Calu3 (cell line): ENCODE measurements around the gene ARPC5L. TPM values are rescaled to one million over a fixed set of nuclear protein-coding genes. Genes with fewer than 3 reads are reported as not detected.

Experiments used
- BruUV-seq: library from RNA; stranded (reverse); fragments of 400-500 nt; replicated peaks from 2 replicates; lab custom pipeline; 2021; lab: Mats Ljungman, UMichigan
- CTCF ChIA-PET: fragments of 300-600 bp; sonication (Branson Sonifier 250); formaldehyde crosslinking; loops from one replicate; lab custom pipeline; 2022; ENCODE audit warnings: antibody characterized with exemption; lab: Charles Lee
- DNase-seq: peaks from one replicate; pipeline ENCODE4 v3.0.0; 2022
- H3K27ac Mint-ChIP-seq: one replicate; pipeline ENCODE4 v1.8.0; 2022; ENCODE audit warnings: mixed read lengths; ENCODE audit not compliant: unreplicated experiment
- H3K27me3 Mint-ChIP-seq: one replicate; pipeline ENCODE4 v1.8.0; 2022; ENCODE audit warnings: mixed read lengths; ENCODE audit not compliant: unreplicated experiment
- H3K36me3 Mint-ChIP-seq: one replicate; pipeline ENCODE4 v1.8.0; 2022; ENCODE audit warnings: mild to moderate bottlenecking, moderate library complexity, mixed read lengths; ENCODE audit not compliant: insufficient read depth, unreplicated experiment
- H3K4me1 Mint-ChIP-seq: one replicate; pipeline ENCODE4 v1.8.0; 2022; ENCODE audit warnings: mild to moderate bottlenecking, low read depth, mixed read lengths; ENCODE audit not compliant: unreplicated experiment
- H3K4me3 Mint-ChIP-seq: one replicate; pipeline ENCODE4 v1.8.0; 2022; ENCODE audit warnings: mild to moderate bottlenecking, low read depth, moderate library complexity, mixed read lengths; ENCODE audit not compliant: unreplicated experiment
- H3K9me3 Mint-ChIP-seq: one replicate; pipeline ENCODE4 v1.8.0; 2022; ENCODE audit warnings: low read depth, mixed read lengths; ENCODE audit not compliant: unreplicated experiment
- CTCF ChIP-seq: fragments of 200-600 bp; IDR thresholded peaks from one replicate; pipeline ENCODE4 v1.8.0; 2022; ENCODE audit warnings: antibody characterized with exemption; ENCODE audit not compliant: unreplicated experiment
- intact Hi-C: fragments of 100-400 bp; cut with micrococcal nuclease; formaldehyde crosslinking; loops from one replicate; pipeline ENCODE4 v1.10.0; 2022; ENCODE audit not compliant: unreplicated experiment
- total RNA-seq: library from RNA; stranded (reverse); gene quantifications from 2 replicates; pipeline ENCODE4 v1.2.3, GENCODE V29; 2022

The ARPC5L gene
- total RNA-seq, 1 experiment from 2014 or later, result 33.2 TPM

- Mint-ChIP-seq H3K27ac (no peak overlapping the region), H3K36me3 (peaks cover 56% of the 10 kb centered on the region), H3K4me3 (peak overlapping the region; percentile 90), H3K27me3 (no peaks in the 10 kb centered on the region), H3K9me3 (no peaks in the 10 kb centered on the region), H3K4me1 (peaks cover 17% of the 10 kb centered on the region)
- intact Hi-C loops, result no loop called here
- no peak for TF ChIP-seq CTCF
- no TSS peak for BruUV-seq
- CTCF ChIA-PET, result no interaction called here
- no peak for DNase-seq
Observed at GRCh38 chr9:124871156-124871561, 9.2 kb downstream of the ARPC5L start.

GRCh38 chr9:124873664-124874063 lies 11.7 kb downstream of the ARPC5L start:
- CTCF ChIA-PET, result no interaction called here
- H3K4me1 Mint-ChIP-seq, result peaks cover 17% of the 10 kb centered on the region
- TF ChIP-seq CTCF, result no peak
- intact Hi-C loops, result no loop called here
- no peak for DNase-seq
- no peak overlapping the region for H3K4me3 Mint-ChIP-seq
- no peaks in the 10 kb centered on the region for H3K9me3 Mint-ChIP-seq
- peaks cover 44% of the 10 kb centered on the region for H3K36me3 Mint-ChIP-seq
- BruUV-seq, result no TSS peak
- no peaks in the 10 kb centered on the region for H3K27me3 Mint-ChIP-seq
- no peak overlapping the region for H3K27ac Mint-ChIP-seq

GRCh38 chr9:124875501-124875900 lies 13.6 kb downstream of the ARPC5L start:
- H3K27me3 Mint-ChIP-seq, result no peaks in the 10 kb centered on the region
- no peak overlapping the region for H3K4me3 Mint-ChIP-seq
- BruUV-seq, result no TSS peak
- peaks cover 37% of the 10 kb centered on the region for H3K36me3 Mint-ChIP-seq
- H3K9me3 Mint-ChIP-seq, result no peaks in the 10 kb centered on the region
- H3K4me1 Mint-ChIP-seq, result peaks cover 16% of the 10 kb centered on the region
- CTCF ChIA-PET, result no interaction called here
- TF ChIP-seq CTCF, result no peak
- intact Hi-C loops, result no loop called here
- DNase-seq, result no peak
- no peak overlapping the region for H3K27ac Mint-ChIP-seq

GRCh38 chr9:124877021-124877782 lies 15.3 kb downstream of the ARPC5L start:
- Mint-ChIP-seq H3K9me3 (no peaks in the 10 kb centered on the region), H3K36me3 (peaks cover 32% of the 10 kb centered on the region), H3K4me1 (no peaks in the 10 kb centered on the region), H3K27ac (no peak overlapping the region), H3K27me3 (no peaks in the 10 kb centered on the region), H3K4me3 (no peak overlapping the region)
- intact Hi-C loops, result no loop called here
- DNase-seq, result no peak
- CTCF ChIA-PET, result no interaction called here
- TF ChIP-seq CTCF, result no peak
- TSS peak; percentile 16 for BruUV-seq
